Ovary (tissue), 3 donors: ENCODE results near the gene GPRIN2.

Source experiments
- CTCF ChIP-seq, 3 donors: fragments of 450-650 bp in 2 of 3; fragments of 200-600 bp in 1 of 3; IDR thresholded peaks; one replicate each; pipeline versions ENCODE4 v1.5.1 to v1.8.0; 2016 to 2022; ENCODE audit warnings: antibody characterized with exemption in 3 of 3, mild to moderate bottlenecking in 1 of 3
- POLR2A ChIP-seq: fragments of 450-650 bp; IDR thresholded peaks from one replicate; pipeline ENCODE4 v1.6.1; 2017; ENCODE audit warnings: antibody characterized with exemption, mild to moderate bottlenecking, moderate library complexity
- donor health status: DM: no; HTN: no; CAD: no.

DNA sequence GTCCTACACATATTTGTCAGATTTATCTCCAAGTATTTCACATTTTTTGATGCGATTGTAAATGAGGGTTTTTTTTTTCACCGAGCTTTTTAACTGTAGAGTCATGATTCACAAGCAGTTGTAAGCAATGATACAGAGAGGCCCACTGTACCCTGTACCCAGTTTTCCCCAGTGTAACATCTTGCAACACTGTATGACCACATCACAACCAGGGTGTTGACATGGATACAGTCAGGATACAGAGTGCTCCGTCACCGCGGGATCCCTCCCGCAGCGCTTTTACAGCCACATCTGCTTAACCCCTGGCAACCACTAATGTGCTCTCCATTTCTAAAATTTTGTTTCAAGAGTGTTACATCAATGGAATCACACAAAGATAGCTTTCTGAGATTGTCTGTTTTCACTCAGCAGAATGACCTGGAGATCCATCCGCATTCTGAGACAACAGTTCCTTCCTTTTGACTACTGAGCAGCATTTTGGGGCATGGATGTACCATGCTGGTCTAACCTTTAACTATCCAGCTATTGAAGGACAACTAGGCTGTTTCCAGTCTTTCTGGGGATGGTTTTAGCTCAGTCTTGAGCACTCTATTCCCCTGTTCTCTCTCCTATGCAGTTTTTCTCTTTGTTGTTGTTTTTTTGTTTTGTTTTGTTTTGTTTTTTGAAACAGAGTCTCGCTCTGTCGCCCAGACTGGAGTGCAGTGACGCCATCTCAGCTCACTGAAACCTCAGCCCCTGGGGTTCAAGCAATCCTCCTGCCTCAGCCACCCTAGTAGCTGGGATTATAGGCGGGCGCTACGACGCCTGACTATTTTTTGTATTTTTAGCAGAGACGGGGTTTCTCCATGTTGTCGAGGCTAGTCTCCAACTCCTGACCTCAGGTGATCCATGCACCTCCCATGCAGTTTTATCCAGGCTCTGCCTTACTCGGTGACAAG is 25.9 kb downstream of the GPRIN2 start:
- no peak for TF ChIP-seq POLR2A
- TF ChIP-seq CTCF (IDR thresholded peaks at IDR 0.05) = no peak
